D341Med (cell line): Measurements from ENCODE around the gene NCKAP5.

ENCODE experiments used
- DNase-seq: peaks from one replicate; pipeline ENCODE4 v3.0.0; 2012; ENCODE audit warnings: low spot score

NCKAP5 gene

DNA sequence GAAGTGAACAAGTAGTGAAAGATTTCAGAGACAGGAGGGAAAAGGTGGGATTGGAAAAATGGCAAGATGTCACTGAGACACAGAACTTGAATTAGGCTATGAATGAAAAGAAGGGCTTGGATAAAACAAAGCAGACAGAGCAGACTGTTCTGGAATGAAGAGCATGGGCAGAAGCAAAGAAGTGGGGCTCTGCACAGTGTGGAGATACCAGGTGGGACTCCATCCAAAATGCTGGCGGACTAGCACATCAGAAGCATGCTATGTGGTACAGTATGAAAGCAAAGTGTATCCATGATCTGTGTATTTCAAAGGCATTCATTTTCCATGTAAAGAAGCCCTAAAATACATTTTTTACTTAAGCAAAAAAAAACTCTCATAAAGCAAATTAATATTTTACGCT, 487.4 kb downstream of the NCKAP5 start:
- no peak for DNase-seq

DNA sequence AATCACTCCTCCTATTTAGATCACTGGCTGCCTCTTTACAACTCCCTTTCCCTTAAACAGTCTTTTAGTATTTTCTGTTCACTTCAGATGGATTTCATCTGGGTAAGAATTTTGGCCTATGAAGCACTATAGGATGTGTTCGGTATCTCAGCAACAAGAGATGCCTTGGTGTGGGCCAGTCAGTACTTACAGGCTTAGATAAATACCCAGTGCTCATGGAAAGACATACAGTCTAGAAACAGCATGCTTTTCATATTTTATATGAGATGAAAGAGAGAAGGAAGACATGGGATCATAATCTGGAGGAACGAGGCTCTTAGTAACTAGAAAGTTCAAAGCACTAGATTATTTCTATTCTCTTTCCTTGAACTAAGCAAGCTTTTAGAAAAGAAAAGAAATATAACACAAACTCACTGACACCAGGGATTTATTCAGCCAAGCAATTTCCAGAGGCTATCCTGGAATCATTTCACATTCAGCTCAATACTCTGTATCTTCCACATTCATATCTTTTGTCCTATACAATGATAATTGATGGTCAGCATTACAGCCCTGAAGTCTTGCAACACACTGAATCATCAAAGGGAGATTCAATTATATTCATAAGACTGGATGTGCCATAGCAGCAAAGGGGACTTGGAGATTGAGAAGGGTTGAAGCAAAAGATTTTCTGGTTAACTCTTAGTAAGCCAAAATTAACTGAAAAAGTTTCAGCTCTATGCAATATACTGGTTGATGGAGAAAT, 489.4 kb downstream of the NCKAP5 start:
- DNase-seq: no peak

DNA sequence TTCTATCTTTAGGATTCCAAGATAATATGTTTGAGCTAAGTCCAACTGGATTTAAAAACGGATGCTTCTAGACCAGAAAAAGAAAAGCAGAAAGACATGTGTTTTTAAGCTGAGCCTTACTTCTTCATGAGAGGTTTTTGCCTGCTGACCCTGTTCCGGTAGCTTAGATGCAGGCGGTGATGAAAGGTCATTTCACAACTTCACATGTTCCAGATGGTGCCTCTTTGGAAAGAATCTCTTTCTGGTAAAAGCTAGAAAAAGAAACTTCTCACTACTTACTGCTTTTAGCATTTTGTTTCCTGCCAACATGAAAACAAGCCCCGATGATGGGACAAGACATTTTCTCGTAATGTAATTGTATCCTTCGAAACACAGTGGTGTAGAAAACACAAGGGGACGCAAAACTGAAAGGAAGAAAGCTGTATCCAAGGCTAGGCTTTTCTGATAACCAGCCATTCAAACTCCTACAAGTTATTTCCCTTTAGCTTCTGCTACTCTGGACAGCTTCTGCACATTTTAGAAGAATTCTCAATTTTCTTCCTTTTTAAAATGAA, 490.9 kb downstream of the NCKAP5 start:
- DNase-seq: no peak

DNA sequence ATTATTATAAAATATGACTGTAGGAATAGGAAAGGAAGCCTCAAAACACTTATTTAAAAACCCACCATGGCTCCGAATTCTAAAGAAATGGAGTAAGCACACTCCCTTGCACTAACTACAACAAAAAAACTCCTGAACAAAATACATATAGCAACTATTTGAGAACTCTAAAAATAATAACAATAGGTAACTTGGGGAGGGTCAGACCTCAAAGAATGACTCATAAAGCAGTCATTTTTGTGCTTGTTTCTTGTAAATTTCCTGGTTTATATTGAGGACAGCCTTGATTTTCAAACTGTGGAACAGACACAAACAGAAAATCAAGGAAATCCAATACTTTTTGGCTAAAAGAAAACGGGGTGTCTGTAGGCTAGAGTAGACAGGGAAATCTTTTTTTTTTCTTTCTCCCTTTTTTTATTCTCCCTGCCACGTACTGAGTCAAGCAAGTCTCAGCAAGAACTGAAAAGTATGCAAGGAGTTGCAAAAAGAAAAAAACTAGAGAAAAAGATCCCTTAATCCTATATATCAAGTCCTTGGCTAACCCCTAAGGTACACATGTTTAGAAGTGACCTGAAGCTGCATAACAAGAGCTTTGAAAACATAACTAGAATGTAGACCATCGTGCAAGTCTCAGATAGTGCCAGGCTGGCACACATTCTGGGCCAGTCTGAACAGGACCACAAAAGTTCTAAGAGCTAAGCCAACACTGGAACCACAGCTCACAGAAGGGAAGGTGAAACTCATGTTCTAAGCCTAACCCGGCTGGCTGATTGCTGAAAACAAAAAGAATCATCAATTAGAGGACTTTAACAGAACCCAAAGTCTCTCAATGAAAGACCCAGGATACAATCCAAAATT, 495.2 kb downstream of the NCKAP5 start:
- DNase-seq: no peak

DNA sequence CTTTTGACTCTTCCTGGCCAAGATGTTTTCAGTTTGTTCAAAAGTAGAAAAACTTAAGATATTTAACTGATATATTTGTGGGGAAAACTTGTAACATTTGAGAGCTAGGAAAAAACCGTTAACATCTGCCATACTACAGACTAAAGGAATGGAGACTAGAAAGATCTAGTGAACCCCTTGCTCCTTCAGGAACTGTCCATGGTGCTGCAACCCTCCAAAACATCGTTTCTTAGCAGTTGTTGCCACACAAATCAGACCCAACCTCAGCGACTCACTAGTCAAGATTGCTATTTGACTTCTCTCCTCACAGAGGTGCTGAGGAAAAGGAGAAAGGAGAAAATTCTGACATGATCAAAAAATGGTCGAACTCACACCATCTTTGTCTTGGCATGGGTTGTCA, 504.5 kb downstream of the NCKAP5 start:
- DNase-seq: no peak

DNA sequence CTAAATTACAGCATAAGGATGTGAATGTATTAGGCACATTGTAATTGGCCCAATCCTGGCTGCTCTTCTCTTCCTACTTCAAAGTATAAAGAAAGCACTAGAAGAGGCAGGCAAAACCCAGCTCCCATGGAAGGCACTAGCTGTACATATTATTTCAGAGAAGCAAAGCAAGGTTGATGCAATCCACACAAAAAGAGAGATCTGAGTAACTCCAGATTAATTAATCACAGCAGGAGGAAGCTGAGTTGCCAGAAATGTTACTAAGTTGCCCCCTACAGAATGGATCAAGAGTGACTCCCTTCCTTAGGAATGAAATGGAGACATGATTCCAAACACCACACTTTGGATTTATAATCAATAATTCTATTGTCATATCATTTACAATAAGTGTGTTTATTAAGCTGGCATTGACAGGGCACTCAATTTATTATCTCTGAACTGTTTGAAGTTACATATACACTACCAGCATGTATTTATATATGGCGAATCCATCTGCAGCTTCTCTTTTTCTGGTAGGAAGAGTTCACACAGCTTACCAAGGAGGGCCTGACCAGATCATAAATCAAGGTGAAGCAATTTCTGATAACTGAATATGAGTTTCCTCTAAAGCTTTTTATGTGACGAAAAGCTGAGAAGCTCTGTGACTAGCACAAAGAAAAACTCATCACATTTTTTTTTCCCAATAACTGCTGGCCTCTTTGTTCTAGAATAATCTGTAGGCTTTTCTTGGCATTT, 505.2 kb downstream of the NCKAP5 start:
- no peak for DNase-seq

DNA sequence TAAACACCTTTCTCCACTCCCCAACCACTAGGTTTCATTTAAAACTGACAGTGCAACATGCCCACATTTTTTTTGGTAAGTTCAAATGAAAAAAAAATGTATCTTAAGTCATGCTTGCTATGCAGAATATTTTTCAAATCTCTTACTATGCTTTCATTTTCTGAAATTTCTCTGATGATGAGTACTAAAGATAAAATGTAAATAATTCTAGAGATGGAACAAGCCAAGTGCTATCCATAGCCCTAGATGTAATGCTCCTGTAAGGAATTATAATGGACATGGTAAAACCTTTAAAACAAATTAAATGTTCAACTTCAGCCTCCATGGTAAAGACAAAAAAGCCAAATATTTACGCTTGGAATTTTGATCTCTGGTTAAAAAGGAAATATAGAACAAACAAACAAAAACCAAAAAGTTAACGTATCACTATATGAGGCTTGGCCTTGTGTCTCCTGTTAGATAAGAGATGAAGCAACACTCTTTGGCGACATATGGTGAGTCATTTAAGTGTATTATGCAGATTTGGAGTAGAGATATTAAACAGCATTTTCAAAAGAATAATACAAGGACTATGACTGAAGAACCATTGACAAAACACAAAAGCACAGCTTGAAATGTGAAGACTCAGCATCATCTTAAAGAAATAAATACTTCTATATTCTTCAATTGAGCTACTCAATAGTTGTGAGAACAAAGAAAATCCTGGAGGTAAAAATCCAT, 506.2 kb downstream of the NCKAP5 start:
- no peak for DNase-seq

DNA sequence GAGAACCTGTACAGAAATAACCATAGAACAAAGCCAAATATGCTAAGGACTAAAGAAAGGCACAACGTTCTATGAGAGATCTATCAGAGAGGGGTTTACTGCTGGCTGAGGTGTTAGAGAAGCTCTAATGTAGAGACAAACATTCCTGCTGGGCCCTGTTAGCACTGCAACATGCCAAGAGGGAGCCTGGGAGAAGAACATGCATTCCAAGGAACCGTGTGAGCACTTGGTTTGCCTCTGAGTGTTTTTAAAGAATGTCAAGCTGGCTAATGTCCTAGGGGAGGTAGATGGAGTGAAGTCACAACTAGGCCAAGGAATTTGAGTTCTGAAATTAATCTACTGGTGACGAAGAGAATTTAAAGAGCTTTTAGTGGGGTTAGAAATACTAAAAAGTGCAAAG, 514.0 kb downstream of the NCKAP5 start:
- DNase-seq: no peak

DNA sequence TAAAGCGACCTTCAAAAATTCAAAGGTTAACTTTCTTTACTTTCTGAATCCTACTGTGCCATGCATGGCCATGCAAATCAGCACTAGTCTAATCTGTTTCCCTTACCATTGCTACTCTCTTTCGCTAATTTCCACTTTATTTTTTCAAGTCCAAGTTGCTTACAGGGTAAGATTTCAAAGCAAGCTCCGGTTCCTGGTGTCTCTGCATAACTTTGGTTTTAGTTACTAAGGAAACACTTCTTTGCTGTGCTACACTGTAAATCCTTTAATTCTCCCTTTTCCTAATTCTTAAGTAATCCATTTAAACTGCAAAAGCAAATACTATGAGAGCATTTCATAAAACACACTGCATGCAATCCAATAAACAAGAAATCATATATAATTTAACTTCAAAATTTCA, 514.7 kb downstream of the NCKAP5 start:
- DNase-seq: no peak

DNA sequence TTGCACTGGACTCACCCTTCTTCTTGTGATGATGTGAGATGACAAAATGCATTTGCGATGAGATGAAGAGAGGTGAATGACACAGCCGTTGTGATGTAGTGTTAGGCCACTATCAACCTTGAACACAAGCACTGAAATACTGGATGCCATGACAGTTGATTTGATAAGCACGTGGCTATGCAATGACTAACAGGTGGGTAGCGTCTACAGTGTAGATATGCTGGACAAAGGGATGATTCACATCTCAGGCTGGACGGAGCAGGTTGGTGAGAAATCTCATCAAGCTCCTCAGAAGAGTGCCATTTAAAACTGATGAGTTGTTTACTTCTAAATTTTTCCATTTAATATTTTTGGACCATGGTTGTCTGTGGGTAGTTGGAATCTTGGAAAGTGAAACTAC, 522.5 kb downstream of the NCKAP5 start:
- DNase-seq: no peak

DNA sequence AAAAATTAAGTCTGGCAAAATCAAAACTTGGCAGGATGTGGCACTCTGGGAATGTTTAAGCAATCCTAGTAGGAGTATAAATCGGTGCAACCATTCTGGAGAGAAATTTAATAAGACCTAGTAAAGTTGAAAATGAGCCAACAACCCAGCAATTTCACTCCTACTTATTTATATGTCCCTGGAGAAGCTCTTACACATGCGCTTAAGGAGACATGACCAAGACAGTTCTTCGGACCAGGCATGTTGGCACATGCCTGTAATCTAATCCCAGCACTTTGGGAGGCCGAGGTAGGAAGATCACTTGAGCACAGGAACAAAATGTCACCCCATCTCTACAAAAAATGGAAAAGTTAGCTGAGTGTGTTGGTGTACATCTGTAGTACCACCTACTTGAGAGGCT, 523.7 kb downstream of the NCKAP5 start:
- no peak for DNase-seq

DNA sequence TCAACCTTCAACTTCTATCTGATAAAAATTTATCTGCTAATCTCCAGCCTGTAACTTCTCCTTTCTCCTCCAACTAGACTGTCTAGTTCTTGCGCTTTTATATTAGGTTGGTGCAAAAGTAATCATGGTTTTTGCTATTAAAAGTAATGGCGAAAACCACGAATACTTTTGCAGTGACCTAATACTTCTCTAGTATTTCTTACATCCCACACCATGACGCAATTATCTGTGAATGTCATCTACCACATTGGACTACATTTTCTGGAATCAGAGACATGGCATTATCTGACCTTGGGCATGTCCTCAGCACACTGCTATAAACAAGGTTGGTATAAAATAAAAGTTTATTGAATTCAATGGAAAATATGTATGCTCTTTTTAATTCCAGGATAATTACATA, 528.1 kb downstream of the NCKAP5 start:
- DNase-seq: no peak

DNA sequence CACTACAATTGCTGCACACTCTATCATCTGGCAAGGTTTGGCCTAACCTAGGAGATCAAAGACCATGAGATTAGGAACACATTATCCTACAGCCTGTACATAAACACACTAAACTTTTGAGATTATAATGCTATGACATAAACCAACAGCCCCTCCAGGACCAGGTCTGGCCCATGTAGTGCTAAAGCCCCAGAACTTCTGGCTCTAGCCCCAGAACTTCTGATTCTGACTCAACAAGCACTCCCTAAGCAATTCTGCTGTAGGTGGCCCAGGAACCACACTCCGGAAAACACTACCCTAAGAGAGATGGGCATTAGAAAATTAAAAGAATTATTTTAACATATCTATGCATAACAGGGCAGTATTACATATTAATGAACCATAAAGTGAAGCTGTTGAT, 528.7 kb downstream of the NCKAP5 start:
- DNase-seq: no peak

DNA sequence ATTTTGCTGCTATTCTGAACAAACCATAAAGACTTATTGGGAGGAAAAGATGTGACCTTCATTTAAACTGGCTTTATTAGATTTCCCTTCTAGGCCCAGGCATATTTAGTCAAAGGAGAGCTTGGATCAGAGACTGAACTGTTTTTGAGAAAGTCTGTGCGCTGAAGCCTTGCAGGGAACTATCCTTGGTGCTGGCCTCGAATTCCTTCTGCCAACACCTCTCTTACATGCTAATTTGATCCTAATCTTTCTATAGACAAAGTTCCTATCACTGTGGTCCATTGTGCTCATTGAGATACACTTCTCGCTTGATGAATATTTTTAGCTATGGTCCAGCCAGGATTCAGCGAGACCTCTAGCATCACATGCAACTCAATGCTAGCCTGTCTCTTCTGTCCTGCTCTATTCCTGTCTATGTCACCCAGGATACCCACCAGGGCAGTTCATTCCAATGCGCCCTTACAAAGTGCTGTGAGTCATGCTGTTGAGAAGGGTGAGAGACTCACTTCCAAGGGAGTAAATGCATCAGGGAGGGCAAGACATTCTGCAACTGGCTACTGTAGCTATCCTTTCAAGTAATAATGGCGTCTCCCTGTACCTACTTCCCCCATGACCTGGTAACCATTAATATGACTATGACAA, 541.6 kb downstream of the NCKAP5 start:
- no peak for DNase-seq

DNA sequence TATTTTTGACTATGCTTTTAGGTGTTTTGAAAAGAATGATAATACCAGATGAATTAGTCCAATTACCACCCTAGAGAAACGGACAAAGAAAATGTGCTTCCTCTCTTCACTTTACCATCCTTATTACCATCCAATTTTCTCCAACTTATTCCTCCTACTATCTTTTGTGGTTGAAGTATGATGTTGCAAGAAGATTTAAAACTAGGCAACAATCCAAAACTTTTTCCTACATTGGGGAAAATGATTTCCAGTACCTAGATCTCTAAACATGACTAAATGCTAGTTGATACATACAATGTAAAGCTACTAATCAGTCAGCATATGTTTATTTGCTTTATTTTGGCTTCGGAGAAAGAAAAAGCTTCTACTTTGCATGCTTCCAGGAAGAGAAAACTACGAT, 543.3 kb downstream of the NCKAP5 start:
- no peak for DNase-seq

DNA sequence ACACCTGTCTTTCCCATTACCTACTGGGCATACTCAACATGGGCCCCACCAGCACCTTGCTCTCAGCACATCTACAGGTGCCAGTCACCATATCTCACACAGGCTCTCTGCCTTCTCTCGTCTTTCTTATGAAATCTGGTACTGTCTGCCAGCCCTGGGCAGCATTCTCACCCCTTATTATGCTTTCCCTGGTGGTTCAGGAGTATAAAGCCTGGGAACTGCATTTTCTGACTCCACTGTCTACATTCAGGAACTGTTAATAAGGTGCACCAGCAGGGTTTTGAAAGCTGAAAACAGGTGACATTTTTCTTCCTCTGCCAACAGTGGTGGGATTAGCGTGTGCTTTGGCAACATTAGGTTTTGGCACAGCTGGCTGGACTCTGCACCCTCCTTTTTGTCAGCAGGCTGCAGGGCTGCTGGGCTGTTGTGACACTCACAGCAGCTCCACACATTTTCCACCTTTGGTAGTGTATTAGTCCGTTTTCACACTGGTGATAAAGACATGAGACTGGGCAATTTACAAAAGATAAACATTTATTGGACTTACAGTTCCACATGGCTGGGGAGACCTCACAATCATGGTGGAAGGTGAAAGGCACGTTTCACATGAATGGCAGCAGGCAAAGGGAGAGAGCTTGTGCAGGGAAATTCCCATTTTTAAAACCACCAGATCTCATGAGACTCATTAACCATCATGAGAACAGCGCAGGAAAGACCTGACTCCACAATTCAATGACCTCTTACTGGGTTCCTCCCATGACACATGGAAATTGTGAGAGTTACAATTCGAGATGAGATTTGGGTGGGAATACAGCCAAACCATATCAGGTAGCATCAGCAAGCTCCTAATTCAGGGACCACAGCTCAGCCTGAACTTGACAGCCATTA, 555.2 kb downstream of the NCKAP5 start:
- DNase-seq: no peak

DNA sequence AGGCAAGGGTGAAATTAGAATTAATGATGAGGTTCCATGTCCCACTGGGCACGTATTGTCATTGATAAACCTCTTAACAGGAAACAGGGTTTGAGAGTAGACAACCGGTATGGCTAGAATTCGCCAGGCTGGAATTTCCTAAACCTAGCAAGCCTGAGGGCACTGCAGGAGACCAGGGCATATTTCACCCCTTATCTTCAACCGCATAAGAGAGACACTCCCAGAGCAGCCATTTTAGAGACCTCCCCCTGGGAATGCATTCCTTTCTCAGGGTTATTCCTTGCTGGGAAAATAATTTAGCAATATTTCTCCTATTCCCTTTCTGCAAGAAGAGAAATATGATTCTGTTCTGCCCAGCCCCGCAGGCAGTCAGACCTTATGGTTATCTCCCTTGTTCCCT, 563.6 kb downstream of the NCKAP5 start:
- no peak for DNase-seq

DNA sequence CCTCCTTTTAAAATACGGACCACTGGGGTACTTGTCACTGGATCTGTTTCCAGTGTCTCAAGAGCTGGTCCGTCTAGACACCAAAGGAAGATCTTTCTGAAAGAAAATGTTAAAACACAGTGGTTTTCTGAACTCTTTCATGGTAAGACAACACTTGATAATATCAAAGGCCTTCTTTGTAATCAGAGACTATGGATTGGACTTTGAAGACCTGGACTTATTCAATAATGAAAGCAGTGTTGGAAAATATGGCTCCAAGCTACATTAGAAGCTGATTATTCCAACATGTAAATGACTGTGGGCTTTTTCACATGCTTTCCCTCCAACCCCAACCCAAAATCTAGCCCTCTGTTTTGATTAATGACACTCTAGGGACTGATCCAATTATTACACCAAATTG, 568.8 kb downstream of the NCKAP5 start:
- DNase-seq: no peak

DNA sequence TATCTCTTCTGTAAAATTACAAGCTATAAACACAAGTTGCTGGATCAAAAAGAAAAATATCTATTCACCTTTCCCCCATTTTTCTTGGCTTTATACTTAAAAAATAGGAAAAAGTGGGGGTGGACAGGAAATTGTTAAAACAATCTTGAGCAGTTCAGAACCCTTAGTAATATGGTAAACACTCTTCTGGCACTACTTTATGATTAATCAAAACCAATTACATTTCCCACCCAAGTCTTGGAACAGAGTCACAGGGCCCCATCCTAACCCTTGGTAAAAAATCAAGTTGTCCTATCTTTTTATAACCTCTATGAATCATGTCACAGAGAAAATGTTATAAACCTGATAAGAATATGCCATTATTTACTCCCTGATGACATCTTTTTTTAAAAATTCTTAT, 570.0 kb downstream of the NCKAP5 start:
- DNase-seq: no peak

DNA sequence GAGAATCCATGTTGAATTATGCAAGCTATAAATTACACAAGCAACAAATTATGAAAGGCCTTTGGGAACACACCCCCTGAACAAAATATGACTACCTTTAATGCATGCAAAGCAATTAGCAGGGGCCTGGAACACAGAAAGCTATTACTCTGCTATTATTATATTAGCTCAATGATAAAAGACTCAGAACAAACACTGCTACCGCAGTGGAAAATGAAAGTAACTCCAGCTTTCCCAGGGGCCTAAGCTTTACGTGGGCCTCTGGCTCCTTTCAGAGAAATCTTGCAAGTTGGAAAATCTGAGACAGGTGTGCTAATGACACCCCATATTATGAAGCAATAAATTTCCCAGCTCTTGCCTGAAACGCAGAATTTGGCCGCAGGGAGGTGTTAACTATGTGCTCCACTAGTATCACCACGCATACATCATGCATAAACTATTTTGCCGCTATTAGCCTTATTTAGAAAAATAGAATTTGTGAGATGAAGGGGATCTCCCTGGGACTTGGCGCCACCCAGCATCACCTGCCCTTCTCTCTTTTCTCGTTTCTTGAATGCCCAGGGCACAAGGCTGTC, 576.7 kb downstream of the NCKAP5 start:
- DNase-seq: no peak
